ENCODE results near the gene H2AZ1. TPM values are rescaled to one million over a fixed set of nuclear protein-coding genes. Genes with fewer than 3 reads are reported as not detected.
A peak's percentile ranks its signal among the peaks of the same experiment; 100 is the strongest.

The H2AZ1 gene
- total and polyA plus RNA-seq, 2 experiments from 2014 or later = 189 to 454 TPM

- Histone ChIP-seq H3K9ac (peak overlapping the region; percentile 98), H3K79me2 (ENCODE audit: insufficient read depth) (peaks cover 78% of the 10 kb centered on the region), H3K36me3 (ENCODE audit: low read depth) (peaks cover 9% of the 10 kb centered on the region), H3K4me2 (ENCODE audit: unreplicated experiment) (peak overlapping the region; percentile 76), H2AFZ (peak overlapping the region; percentile 77), H3K9me3 (ENCODE audit: low read depth) (no peaks in the 10 kb centered on the region), H3K9me2 (ENCODE audit: insufficient read depth) (no peaks in the 10 kb centered on the region), H4K20me1 (ENCODE audit: insufficient read depth) (no peaks in the 10 kb centered on the region), H3K4me1 (ENCODE audit: insufficient read depth) (peaks cover 35% of the 10 kb centered on the region), H3F3A (ENCODE audit: insufficient read depth) (peaks cover 32% of the 10 kb centered on the region), H3K27me3 (replicated peaks; ENCODE audit: insufficient read depth) (no peaks in the 10 kb centered on the region), H3K4me3 (peak overlapping the region; percentile 99), H3K27ac (peak overlapping the region; percentile 94)
- no peak for TF ChIP-seq EZH2 (IDR thresholded peaks at IDR 0.05; ENCODE audit: insufficient read depth, poor library complexity, severe bottlenecking)
- TF ChIP-seq EZH2phosphoT487 (IDR thresholded peaks at IDR 0.05; ENCODE audit: insufficient read depth, low read depth) = no peak
- in situ Hi-C loops (cut with MboI) = no loop called here
- peak; percentile 67 for DNase-seq
- 1% methylated on average over 14 to 24 of the region's 25 CpGs for WGBS, 2 experiments (ENCODE audit: low coverage in 1 of 2, low lambda C conversion rate in 2 of 2, missing lambda C conversion rate in 2 of 2)
These were observed 4.2 kb downstream of the H2AZ1 start for GRCh38 chr4:99945718-99946355.

GRCh38 chr4:99943904-99944437, 6.1 kb downstream of the H2AZ1 start:
- peaks cover 35% of the 10 kb centered on the region for H3K4me1 ChIP-seq (ENCODE audit: insufficient read depth)
- DNase-seq = no peak
- H3K9me2 ChIP-seq (ENCODE audit: insufficient read depth) = no peaks in the 10 kb centered on the region
- peaks cover 91% of the 10 kb centered on the region for H3K79me2 ChIP-seq (ENCODE audit: insufficient read depth)
- H3K27me3 ChIP-seq (replicated peaks; ENCODE audit: insufficient read depth) = no peaks in the 10 kb centered on the region
- H2AFZ ChIP-seq = no peak overlapping the region
- H3K9me3 ChIP-seq (ENCODE audit: low read depth) = no peaks in the 10 kb centered on the region
- peak overlapping the region; percentile 99; the same call in 1 of the 2 replicates for H3K4me3 ChIP-seq
- TF ChIP-seq EZH2 (IDR thresholded peaks at IDR 0.05; ENCODE audit: insufficient read depth, poor library complexity, severe bottlenecking) = no peak
- TF ChIP-seq EZH2phosphoT487 (IDR thresholded peaks at IDR 0.05; ENCODE audit: insufficient read depth, low read depth) = no peak
- H3K4me2 ChIP-seq (ENCODE audit: unreplicated experiment) = no peak overlapping the region
- no peak overlapping the region for H3K9ac ChIP-seq
- 98 to 99% methylated on average over 2 of the region's 2 CpGs for WGBS, 2 experiments (ENCODE audit: low coverage in 1 of 2, low lambda C conversion rate in 2 of 2, missing lambda C conversion rate in 2 of 2)
- no peak overlapping the region for H3K27ac ChIP-seq
- in situ Hi-C loops (cut with MboI) = no loop called here
- H3K36me3 ChIP-seq (ENCODE audit: low read depth) = peaks cover 9% of the 10 kb centered on the region
- no peaks in the 10 kb centered on the region for H4K20me1 ChIP-seq (ENCODE audit: insufficient read depth)
- H3F3A ChIP-seq (ENCODE audit: insufficient read depth) = peaks cover 32% of the 10 kb centered on the region

DNA sequence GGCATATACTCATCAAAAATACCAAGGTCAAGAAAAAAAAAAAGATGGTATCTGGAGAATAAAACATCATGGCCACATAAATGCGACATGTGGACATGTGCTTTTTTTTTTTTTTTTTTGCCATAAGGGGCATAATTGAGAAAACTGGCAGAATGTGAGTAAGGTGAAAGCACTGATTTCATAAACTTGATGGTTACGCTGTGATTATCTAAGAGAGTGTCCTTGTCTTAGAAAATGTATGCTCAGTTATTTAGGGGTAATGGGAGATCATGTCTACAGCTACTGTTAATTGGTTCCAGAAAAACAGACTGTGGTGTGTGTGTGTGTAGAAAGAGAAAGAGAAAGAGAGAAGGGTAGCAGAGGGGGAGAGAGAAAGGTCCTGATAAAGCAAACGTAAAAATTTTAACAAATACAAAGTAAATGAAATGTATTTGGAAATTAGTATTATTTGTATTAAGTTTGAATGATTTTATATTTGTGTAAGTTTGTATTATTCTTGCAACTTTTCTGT, 11.8 kb downstream of the H2AZ1 start:
- Histone ChIP-seq H3K79me2 (ENCODE audit: insufficient read depth) (peaks cover 100% of the 10 kb centered on the region), H3K4me3 (no peak overlapping the region), H3K9me3 (ENCODE audit: low read depth) (no peaks in the 10 kb centered on the region), H3K9me2 (ENCODE audit: insufficient read depth) (no peaks in the 10 kb centered on the region), H3K27me3 (replicated peaks; ENCODE audit: insufficient read depth) (no peaks in the 10 kb centered on the region), H3F3A (ENCODE audit: insufficient read depth) (no peaks in the 10 kb centered on the region; the same call in 1 of the 2 replicates), H3K9ac (no peak overlapping the region), H3K36me3 (ENCODE audit: low read depth) (peaks cover 18% of the 10 kb centered on the region), H3K27ac (no peak overlapping the region), H2AFZ (no peak overlapping the region), H3K4me2 (ENCODE audit: unreplicated experiment) (no peak overlapping the region), H4K20me1 (ENCODE audit: insufficient read depth) (no peaks in the 10 kb centered on the region; the same call in 1 of the 2 replicates), H3K4me1 (ENCODE audit: insufficient read depth) (peaks cover 5% of the 10 kb centered on the region)
- in situ Hi-C loops (cut with MboI) = no loop called here
- 97 to 98% methylated on average over 3 of the region's 3 CpGs for WGBS, 2 experiments (ENCODE audit: low coverage in 1 of 2, low lambda C conversion rate in 2 of 2, missing lambda C conversion rate in 2 of 2)
- no peak for DNase-seq
- TF ChIP-seq EZH2phosphoT487 (IDR thresholded peaks at IDR 0.05; ENCODE audit: insufficient read depth, low read depth) = no peak
- no peak for TF ChIP-seq EZH2 (IDR thresholded peaks at IDR 0.05; ENCODE audit: insufficient read depth, poor library complexity, severe bottlenecking)

- Histone ChIP-seq H3K4me2 (ENCODE audit: unreplicated experiment) (no peak overlapping the region), H4K20me1 (ENCODE audit: insufficient read depth) (peaks cover 3% of the 10 kb centered on the region), H2AFZ (no peak overlapping the region), H3K9me2 (ENCODE audit: insufficient read depth) (no peaks in the 10 kb centered on the region; the same call in 1 of the 2 replicates), H3K9me3 (ENCODE audit: low read depth) (no peaks in the 10 kb centered on the region), H3K4me1 (ENCODE audit: insufficient read depth) (no peaks in the 10 kb centered on the region), H3K4me3 (no peak overlapping the region), H3F3A (ENCODE audit: insufficient read depth) (no peaks in the 10 kb centered on the region; the same call in 1 of the 2 replicates), H3K27ac (no peak overlapping the region), H3K27me3 (replicated peaks; ENCODE audit: insufficient read depth) (no peaks in the 10 kb centered on the region), H3K79me2 (ENCODE audit: insufficient read depth) (peaks cover 100% of the 10 kb centered on the region), H3K36me3 (ENCODE audit: low read depth) (peaks cover 23% of the 10 kb centered on the region), H3K9ac (no peak overlapping the region)
- in situ Hi-C loops (cut with MboI) = no loop called here
- TF ChIP-seq EZH2 (IDR thresholded peaks at IDR 0.05; ENCODE audit: insufficient read depth, poor library complexity, severe bottlenecking) (no peak), EZH2phosphoT487 (IDR thresholded peaks at IDR 0.05; ENCODE audit: insufficient read depth, low read depth) (no peak)
- peak; percentile 49 for DNase-seq
These were observed 15.2 kb downstream of the H2AZ1 start for GRCh38 chr4:99934891-99935290.

Measured in GM23248 (cell line).